ENCODE results near the gene LARP1. TPM values are rescaled to one million over a fixed set of nuclear protein-coding genes. Genes with fewer than 3 reads are reported as not detected.
"Not testable (repeated sequence)": the region's sequence is repeated elsewhere in the genome, so short reads cannot be mapped to it uniquely, and the experiment has no call there.

Gene LARP1
- total and polyA plus RNA-seq, 10 of the 15 experiments (the other 5 are each of a cell fraction or from before 2014, with no cell fraction given): 22.6 to 227 (median 60.8) TPM

DNA sequence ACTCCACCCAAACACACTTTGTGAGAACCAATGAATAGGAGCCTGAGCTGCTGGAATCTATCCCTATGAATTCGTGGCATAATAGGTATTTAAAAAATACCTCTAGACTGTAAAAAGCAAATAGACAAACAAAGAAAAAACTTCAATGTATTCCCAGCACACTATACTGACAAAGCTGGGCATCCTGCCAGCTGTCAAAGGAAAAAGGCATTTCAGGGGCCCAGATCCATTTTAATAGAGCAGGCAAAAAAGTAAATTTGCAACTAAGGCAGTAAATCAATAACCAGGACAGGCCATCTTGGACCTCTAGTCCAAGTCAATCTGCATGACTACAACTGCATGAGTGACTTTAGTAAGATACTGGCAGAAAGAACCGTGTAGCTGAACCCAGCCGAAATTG, 25.6 kb upstream of the LARP1 start (continued):
- TF ChIP-seq PAX8 (IDR thresholded peaks at IDR 0.05): no peak
- TF ChIP-seq NKRF (conservative IDR thresholded peaks at IDR 0.05): no peak
- TF ChIP-seq SMAD1 (IDR thresholded peaks at IDR 0.05; ENCODE audit: low read depth, partially characterized antibody): no peak
- TF ChIP-seq ZBED1 (IDR thresholded peaks at IDR 0.05; ENCODE audit: borderline replicate concordance): no peak
- no peak for TF ChIP-seq JUNB (IDR thresholded peaks at IDR 0.05)
- TF ChIP-seq SREBF1 (IDR thresholded peaks at IDR 0.05; ENCODE audit: low read length): no peak
- no peak for TF ChIP-seq ZNF24 (IDR thresholded peaks at IDR 0.05)
- no peak for TF ChIP-seq RB1 (IDR thresholded peaks at IDR 0.05; ENCODE audit: borderline replicate concordance)

GRCh38 chr5:154730761-154731160, 24.4 kb upstream of the LARP1 start:
- H3K4me1 ChIP-seq (ENCODE audit: control insufficient read depth, insufficient read depth, low read length); H4K20me1 ChIP-seq (ENCODE audit: control insufficient read depth, insufficient read depth); intact Hi-C loops (cut with micrococcal nuclease; ENCODE audit: unreplicated experiment); FAIRE-seq; H3K4me2 ChIP-seq (ENCODE audit: control insufficient read depth, insufficient read depth); POLR2A ChIA-PET; H3K4me3 ChIP-seq; H3K36me3 ChIP-seq (ENCODE audit: control insufficient read depth in 2 of 2, insufficient read depth in 2 of 2, low read length in 1 of 2); H2AFZ ChIP-seq (ENCODE audit: control insufficient read depth, low read depth, low read length); RAD21 ChIA-PET (ENCODE audit: unreplicated experiment); in situ Hi-C loops (cut with MboI); H3K79me2 ChIP-seq (ENCODE audit: control insufficient read depth, insufficient read depth, low read length); DNase-seq (ENCODE audit: low read depth, low spot score); BruUV-seq (replicated peaks); H3K9ac ChIP-seq (ENCODE audit: control insufficient read depth, insufficient read depth, low read length); SMC1A ChIA-PET (ENCODE audit: uncharacterized antibody, unreplicated experiment); H3K9me3 ChIP-seq (replicated peaks; ENCODE audit: control insufficient read depth, insufficient read depth, low read length); H3K27me3 ChIP-seq (replicated peaks in 1 of 2; ENCODE audit: control insufficient read depth in 2 of 2, insufficient read depth in 2 of 2, low read length in 1 of 2); CTCF ChIA-PET; H3K27ac ChIP-seq (ENCODE audit: control insufficient read depth, insufficient read depth); ATAC-seq: not testable (repeated sequence)
- WGBS (ENCODE audit: insufficient coverage, insufficient replicate concordance, low lambda C conversion rate, missing lambda C conversion rate): 56% methylated on average over 6 of the region's 8 CpGs

Measured in GM12878 (cell line).